SK-N-SH treated with all-trans-retinoic acid at 6 μM for 48 hours (cell line): ENCODE measurements around the gene TBC1D7.

Experiments
- BACH2 ChIP-seq: fragments of 250-450 bp; sonication (Bioruptor Pico); IDR thresholded peaks from 2 replicates; pipeline ENCODE4 v1.9.0; 2021; ENCODE audit warnings: mild to moderate bottlenecking, borderline replicate concordance
- CSDC2 ChIP-seq: fragments of 250-450 bp; sonication (Bioruptor Pico); IDR thresholded peaks from 2 replicates; pipeline ENCODE4 v1.5.0; 2020; ENCODE audit warnings: mild to moderate bottlenecking, moderate library complexity
- GLIS3 ChIP-seq: fragments of 250-450 bp; sonication (Bioruptor Pico); IDR thresholded peaks from 2 replicates; pipeline ENCODE4 v1.5.0; 2020; ENCODE audit warnings: mild to moderate bottlenecking, moderate library complexity
- OSR1 ChIP-seq: fragments of 250-450 bp; sonication (Bioruptor Pico); IDR thresholded peaks from 2 replicates; pipeline ENCODE4 v1.8.0; 2022; ENCODE audit warnings: moderate library complexity, mild to moderate bottlenecking, inconsistent platforms
- ZNF565 ChIP-seq: fragments of 450-650 bp; formaldehyde crosslinking; conservative IDR thresholded peaks from 2 replicates; pipeline ENCODE4 v1.5.0; 2020; ENCODE audit warnings: low read depth, mild to moderate bottlenecking, moderate library complexity
- TF ChIP-seq, protein P1 (sequence below): fragments of 250-450 bp; sonication (Bioruptor Pico); IDR thresholded peaks from 2 replicates; pipeline ENCODE4 v1.5.0; 2020; ENCODE audit warnings: mild to moderate bottlenecking, moderate library complexity
- TF ChIP-seq, protein P2 (sequence below): fragments of 250-450 bp; sonication (Bioruptor Pico); IDR thresholded peaks from 2 replicates; pipeline ENCODE4 v1.8.0; 2021; ENCODE audit warnings: low read depth, mild to moderate bottlenecking, moderate library complexity, borderline replicate concordance

- TF ChIP-seq GLIS3 (CRISPR knock-in tag) (no peak), CSDC2 (CRISPR knock-in tag) (no peak), BACH2 (CRISPR knock-in tag) (no peak), ZNF565 (CRISPR knock-in tag) (no peak), OSR1 (CRISPR knock-in tag) (no peak)
- TF ChIP-seq, protein P1, sequence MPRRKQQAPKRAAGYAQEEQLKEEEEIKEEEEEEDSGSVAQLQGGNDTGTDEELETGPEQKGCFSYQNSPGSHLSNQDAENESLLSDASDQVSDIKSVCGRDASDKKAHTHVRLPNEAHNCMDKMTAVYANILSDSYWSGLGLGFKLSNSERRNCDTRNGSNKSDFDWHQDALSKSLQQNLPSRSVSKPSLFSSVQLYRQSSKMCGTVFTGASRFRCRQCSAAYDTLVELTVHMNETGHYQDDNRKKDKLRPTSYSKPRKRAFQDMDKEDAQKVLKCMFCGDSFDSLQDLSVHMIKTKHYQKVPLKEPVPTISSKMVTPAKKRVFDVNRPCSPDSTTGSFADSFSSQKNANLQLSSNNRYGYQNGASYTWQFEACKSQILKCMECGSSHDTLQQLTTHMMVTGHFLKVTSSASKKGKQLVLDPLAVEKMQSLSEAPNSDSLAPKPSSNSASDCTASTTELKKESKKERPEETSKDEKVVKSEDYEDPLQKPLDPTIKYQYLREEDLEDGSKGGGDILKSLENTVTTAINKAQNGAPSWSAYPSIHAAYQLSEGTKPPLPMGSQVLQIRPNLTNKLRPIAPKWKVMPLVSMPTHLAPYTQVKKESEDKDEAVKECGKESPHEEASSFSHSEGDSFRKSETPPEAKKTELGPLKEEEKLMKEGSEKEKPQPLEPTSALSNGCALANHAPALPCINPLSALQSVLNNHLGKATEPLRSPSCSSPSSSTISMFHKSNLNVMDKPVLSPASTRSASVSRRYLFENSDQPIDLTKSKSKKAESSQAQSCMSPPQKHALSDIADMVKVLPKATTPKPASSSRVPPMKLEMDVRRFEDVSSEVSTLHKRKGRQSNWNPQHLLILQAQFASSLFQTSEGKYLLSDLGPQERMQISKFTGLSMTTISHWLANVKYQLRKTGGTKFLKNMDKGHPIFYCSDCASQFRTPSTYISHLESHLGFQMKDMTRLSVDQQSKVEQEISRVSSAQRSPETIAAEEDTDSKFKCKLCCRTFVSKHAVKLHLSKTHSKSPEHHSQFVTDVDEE = no peak
- TF ChIP-seq, protein P2, sequence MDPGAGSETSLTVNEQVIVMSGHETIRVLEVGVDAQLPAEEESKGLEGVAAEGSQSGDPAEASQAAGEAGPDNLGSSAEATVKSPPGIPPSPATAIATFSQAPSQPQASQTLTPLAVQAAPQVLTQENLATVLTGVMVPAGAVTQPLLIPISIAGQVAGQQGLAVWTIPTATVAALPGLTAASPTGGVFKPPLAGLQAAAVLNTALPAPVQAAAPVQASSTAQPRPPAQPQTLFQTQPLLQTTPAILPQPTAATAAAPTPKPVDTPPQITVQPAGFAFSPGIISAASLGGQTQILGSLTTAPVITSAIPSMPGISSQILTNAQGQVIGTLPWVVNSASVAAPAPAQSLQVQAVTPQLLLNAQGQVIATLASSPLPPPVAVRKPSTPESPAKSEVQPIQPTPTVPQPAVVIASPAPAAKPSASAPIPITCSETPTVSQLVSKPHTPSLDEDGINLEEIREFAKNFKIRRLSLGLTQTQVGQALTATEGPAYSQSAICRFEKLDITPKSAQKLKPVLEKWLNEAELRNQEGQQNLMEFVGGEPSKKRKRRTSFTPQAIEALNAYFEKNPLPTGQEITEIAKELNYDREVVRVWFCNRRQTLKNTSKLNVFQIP (CRISPR knock-in tag) = no peak
These were observed 53.5 kb downstream of the TBC1D7 start for GRCh38 chr6:13274707-13275434.
